ENCODE data around the gene RNF44. TPM values are rescaled to one million over a fixed set of nuclear protein-coding genes. Genes with fewer than 3 reads are reported as not detected.

Gene RNF44
- total RNA-seq: 12.7 TPM

DNA sequence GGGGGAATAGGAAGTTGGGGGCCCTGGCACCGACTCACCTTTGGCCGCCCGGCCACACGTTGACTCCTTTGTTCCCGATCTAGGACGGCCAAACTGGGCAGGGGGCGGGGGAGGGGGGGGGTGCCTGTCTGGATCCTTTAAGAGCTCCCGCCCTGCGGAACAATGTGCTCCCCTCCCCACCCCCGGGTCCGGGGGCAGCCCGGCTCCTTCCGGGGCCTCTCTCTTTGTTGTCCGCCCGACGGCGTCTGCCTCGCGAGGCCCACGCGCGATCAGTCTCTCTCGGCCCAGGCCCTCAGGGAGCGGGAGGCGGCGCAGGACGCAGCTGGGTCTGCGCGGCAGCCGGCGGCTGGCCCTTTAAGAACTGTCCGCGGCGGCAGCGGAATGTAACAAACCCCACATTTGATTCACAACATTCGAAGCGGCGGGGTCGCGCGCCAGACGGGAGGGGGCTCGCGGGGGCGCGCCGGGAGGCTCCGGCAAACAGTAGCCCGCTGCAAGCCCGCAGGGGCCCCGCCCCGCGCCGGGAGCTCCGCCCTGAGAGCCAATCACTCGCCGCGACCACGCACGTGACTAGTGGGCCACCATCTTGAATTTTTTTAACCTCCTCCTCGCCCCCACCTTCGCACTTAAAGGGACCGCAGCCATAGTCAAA, at the start of gene RNF44:
RNF44 (minus strand) TSS at position 501 of the 652 bp plus-strand sequence. CDS start 4,930 bp downstream, outside the sequence.

DNA sequence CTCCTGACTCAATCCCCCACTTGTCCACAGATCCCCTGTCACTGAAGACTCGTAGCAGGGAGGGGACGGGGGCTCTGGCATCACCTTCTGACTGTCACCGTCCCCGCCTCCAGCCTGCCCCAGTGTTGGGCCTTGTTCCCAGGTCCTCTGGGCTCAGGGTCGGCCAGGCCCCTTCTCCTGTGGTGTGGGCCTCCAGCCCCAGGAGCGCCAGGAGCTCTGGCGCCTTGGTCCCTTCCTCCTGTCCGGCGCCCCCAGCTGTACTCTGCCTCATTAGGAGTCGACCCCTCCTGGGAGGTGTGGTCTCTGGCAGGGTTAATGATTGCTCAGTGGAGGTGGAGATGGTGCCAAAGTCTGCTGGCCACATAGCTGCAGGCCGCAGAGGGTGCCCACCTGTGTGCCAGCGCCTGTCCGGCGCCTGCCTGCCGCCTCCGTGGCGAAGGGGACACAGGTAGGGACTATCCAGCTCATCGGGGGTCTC, 11.8 kb upstream of the RNF44 start, which contains the start of gene CDHR2:
CDHR2 (plus strand) TSS at position 376 of the 478 bp plus-strand sequence. CDS start 16,011 bp downstream, outside the sequence.

Small RNA genes within 50 kb of the gene (small RNA-seq; reads per million reads assigned to genes)
- gene RF00019: not detected
- gene RN7SL684P: not detected

Other genes starting within 250 kb of the RNF44 start
- gene KIAA1191, start 175.6 kb downstream of the RNF44 start, total RNA-seq: 111 TPM
- 39.7 TPM for gene ARL10, start 171.9 kb downstream of the RNF44 start, total RNA-seq
- 8.5 TPM for gene NOP16, start 148.8 kb downstream of the RNF44 start, total RNA-seq
- gene HIGD2A, start 148.7 kb downstream of the RNF44 start, total RNA-seq: 43.4 TPM
- 80.7 TPM for gene CLTB, start 120.9 kb downstream of the RNF44 start, total RNA-seq
- gene FAF2, start 89.0 kb downstream of the RNF44 start, total RNA-seq: 42.7 TPM
- 0.69 TPM for gene CDHR2, start 11.9 kb upstream of the RNF44 start, total RNA-seq
- 67.8 TPM for gene GPRIN1, start 72.8 kb upstream of the RNF44 start, total RNA-seq
- gene SNCB, start 93.1 kb upstream of the RNF44 start, total RNA-seq: 31.8 TPM
- 0.46 TPM for gene EIF4E1B, start 93.3 kb upstream of the RNF44 start, total RNA-seq
- gene TSPAN17, start 110.1 kb upstream of the RNF44 start, total RNA-seq: 47.7 TPM

All from diencephalon (tissue), 1 donor.